Panc1 (cell line): ENCODE measurements around the gene HVCN1. TPM values are rescaled to one million over a fixed set of nuclear protein-coding genes. Genes with fewer than 3 reads are reported as not detected.

Experiments used
- ATAC-seq: fragments of 200-7000 bp; cut with Tn5 transposase; 2 replicates; pipeline ENCODE4 v1.9.1; 2020; ENCODE audit warnings: mild to moderate bottlenecking, moderate library complexity
- BruUV-seq: library from RNA; stranded (reverse); fragments of 400-500 nt; replicated peaks from 2 replicates; lab custom pipeline; 2021; lab: Mats Ljungman, UMichigan
- CTCF ChIA-PET: fragments of 300-600 bp; sonication (Branson Sonifier 250); formaldehyde crosslinking; loops from one replicate; lab custom pipeline; 2022; ENCODE audit warnings: antibody characterized with exemption; lab: Charles Lee
- POLR2A ChIA-PET: fragments of 300-600 bp; sonication (Branson Sonifier 250); formaldehyde crosslinking; loops from one replicate; lab custom pipeline; 2022; ENCODE audit warnings: antibody characterized with exemption; lab: Charles Lee
- DNase-seq: peaks from one replicate; pipeline ENCODE4 v3.0.0-alpha.2; 2010; ENCODE audit warnings: low read depth, low spot score
- H3K27ac ChIP-seq: 2 replicates; pipeline ENCODE4 v1.5.1; 2011; ENCODE audit warnings: mild to moderate bottlenecking, low read length, inconsistent platforms
- H3K27me3 ChIP-seq: fragments of 200-500 bp; sonication (Bioruptor generic); 2 replicates; pipeline ENCODE4 v1.6.0; 2014; ENCODE audit warnings: low read length, inconsistent platforms; ENCODE audit not compliant: control insufficient read depth, insufficient read depth
- H3K36me3 ChIP-seq: fragments of 200-500 bp; sonication (Bioruptor generic); 2 replicates; pipeline ENCODE4 v1.5.1; 2014; ENCODE audit warnings: inconsistent platforms, mild to moderate bottlenecking, low read length, moderate library complexity; ENCODE audit not compliant: control insufficient read depth, insufficient read depth
- H3K4me1 ChIP-seq: 2 replicates; pipeline ENCODE4 v1.5.1; 2011; ENCODE audit warnings: inconsistent platforms, mild to moderate bottlenecking, low read length, moderate library complexity; ENCODE audit not compliant: control insufficient read depth, insufficient read depth
- H3K4me3 ChIP-seq, 2 experiments: 2 replicates each; pipeline ENCODE4 v1.5.1; 2011 to 2012; ENCODE audit warnings: low read depth in 2 of 2, low read length in 2 of 2, mild to moderate bottlenecking in 2 of 2, inconsistent platforms in 1 of 2, moderate library complexity in 1 of 2
- H3K9me3 ChIP-seq: fragments of 200-500 bp; sonication (Bioruptor generic); 2 replicates; pipeline ENCODE4 v1.5.1; 2014; ENCODE audit warnings: low read depth, mild to moderate bottlenecking, inconsistent platforms, low read length, moderate library complexity; ENCODE audit not compliant: control insufficient read depth, insufficient read depth
- POLR2AphosphoS5 ChIP-seq: IDR thresholded peaks from 2 replicates; pipeline ENCODE4 v1.6.1; 2012; ENCODE audit warnings: mild to moderate bottlenecking, low read depth, low read length, moderate library complexity
- REST ChIP-seq, 2 experiments: IDR thresholded peaks; 2 replicates each; pipeline ENCODE4 v1.6.1; 2011 to 2012; ENCODE audit warnings: low read depth in 2 of 2, control low read depth in 1 of 2, low read length in 1 of 2, mild to moderate bottlenecking in 1 of 2, moderate library complexity in 1 of 2; ENCODE audit not compliant: insufficient read depth in 1 of 2
- SIN3A ChIP-seq: IDR thresholded peaks from 2 replicates; pipeline ENCODE4 v1.6.1; 2012; ENCODE audit warnings: low read depth, mild to moderate bottlenecking, low read length, moderate library complexity, borderline replicate concordance; ENCODE audit not compliant: insufficient read depth
- TCF7L2 ChIP-seq: IDR thresholded peaks from 2 replicates; pipeline ENCODE4 v1.6.1; 2011; ENCODE audit warnings: mild to moderate bottlenecking, low read depth, low read length, inconsistent platforms
- in situ Hi-C: cut with HindIII; loops from 2 replicates; pipeline ENCODE4 v1.10.0; 2016; ENCODE audit warnings: low sequenced_read_pairs, low pct_unique_long_range_greater_than_20kb
- intact Hi-C: fragments of 100-400 bp; cut with micrococcal nuclease; formaldehyde crosslinking; loops from one replicate; pipeline ENCODE4 v1.10.0; 2022; ENCODE audit not compliant: unreplicated experiment
- total RNA-seq: library from RNA; stranded (reverse); gene quantifications from one replicate; pipeline ENCODE4 v1.2.1, GENCODE V29; 2021; ENCODE audit not compliant: unreplicated experiment
- TF ChIP-seq, protein P1 (sequence below): fragments of 450-650 bp; IDR thresholded peaks from 2 replicates; pipeline ENCODE4 v1.5.1; 2017; ENCODE audit warnings: mild to moderate bottlenecking

Gene HVCN1
- total RNA-seq, 1 experiment from 2014 or later = 0.87 TPM

DNA sequence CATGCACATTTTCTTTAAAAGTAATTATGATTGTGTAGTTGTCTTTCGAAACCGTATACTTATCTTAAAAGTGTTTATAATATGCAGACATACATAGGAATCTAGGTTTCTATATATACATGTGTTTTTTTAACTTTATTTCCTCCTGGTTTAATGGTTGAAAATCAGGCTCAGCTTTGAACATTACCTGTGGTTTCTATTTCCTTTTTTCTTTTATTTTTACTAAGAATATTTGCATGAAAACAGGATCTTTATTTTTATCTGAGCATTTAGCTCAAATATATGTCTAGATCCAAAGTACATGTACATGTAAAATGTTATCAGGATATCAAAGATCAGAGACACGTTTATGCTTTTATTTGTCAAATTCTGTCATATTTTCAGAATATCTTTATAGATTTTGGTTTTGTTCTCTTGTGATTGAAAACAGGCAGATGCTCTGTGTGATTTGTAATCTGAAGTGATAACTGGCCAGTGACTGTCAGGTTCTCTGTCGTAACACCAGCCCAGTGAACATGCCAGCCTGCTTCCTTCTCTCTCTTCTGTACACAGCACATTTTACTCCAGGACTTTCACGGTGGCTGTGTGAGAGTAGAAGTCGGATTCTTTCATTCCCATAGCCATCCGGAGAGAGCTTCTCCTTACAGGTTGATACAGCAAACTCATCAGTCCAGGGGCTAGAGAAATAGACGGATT is 61.3 kb downstream of the HVCN1 start:
- BruUV-seq = no TSS peak
- H3K36me3 ChIP-seq = no peaks in the 10 kb centered on the region
- ChIA-PET CTCF (interaction anchor here (0.7 kb wide), 1 partner anchor 158 kb away, joined by 4 read pairs; no protein-coding TSS in a partner anchor), POLR2A (interaction anchor here (0.7 kb wide), 1 partner anchor 176 kb away, joined by 3 read pairs; no protein-coding TSS in a partner anchor)
- no peak for TF ChIP-seq TCF7L2
- no peak for TF ChIP-seq POLR2AphosphoS5
- TF ChIP-seq REST (IDR thresholded peaks at IDR 0.05; ENCODE audit: insufficient read depth in 1 of 2, low read depth in 2 of 2, low read length in 1 of 2) = no peak
- TF ChIP-seq SIN3A = no peak
- TF ChIP-seq, protein P1, sequence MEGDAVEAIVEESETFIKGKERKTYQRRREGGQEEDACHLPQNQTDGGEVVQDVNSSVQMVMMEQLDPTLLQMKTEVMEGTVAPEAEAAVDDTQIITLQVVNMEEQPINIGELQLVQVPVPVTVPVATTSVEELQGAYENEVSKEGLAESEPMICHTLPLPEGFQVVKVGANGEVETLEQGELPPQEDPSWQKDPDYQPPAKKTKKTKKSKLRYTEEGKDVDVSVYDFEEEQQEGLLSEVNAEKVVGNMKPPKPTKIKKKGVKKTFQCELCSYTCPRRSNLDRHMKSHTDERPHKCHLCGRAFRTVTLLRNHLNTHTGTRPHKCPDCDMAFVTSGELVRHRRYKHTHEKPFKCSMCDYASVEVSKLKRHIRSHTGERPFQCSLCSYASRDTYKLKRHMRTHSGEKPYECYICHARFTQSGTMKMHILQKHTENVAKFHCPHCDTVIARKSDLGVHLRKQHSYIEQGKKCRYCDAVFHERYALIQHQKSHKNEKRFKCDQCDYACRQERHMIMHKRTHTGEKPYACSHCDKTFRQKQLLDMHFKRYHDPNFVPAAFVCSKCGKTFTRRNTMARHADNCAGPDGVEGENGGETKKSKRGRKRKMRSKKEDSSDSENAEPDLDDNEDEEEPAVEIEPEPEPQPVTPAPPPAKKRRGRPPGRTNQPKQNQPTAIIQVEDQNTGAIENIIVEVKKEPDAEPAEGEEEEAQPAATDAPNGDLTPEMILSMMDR = no peak
- no peaks in the 10 kb centered on the region for H3K4me1 ChIP-seq
- no peak overlapping the region for H3K4me3 ChIP-seq
- H3K27ac ChIP-seq = no peak overlapping the region
- ATAC-seq (no peak), DNase-seq (no peak)
- H3K9me3 ChIP-seq = no peaks in the 10 kb centered on the region
- intact Hi-C loops = no loop called here
- in situ Hi-C loops = no loop called here
- H3K27me3 ChIP-seq = no peaks in the 10 kb centered on the region

GRCh38 chr12:110622582-110622981 is 66.3 kb downstream of the HVCN1 start:
- Histone ChIP-seq H3K4me1 (no peaks in the 10 kb centered on the region), H3K27me3 (no peaks in the 10 kb centered on the region), H3K4me3 (no peak overlapping the region), H3K27ac (no peak overlapping the region), H3K36me3 (no peaks in the 10 kb centered on the region), H3K9me3 (no peaks in the 10 kb centered on the region)
- intact Hi-C loops = no loop called here
- in situ Hi-C loops = no loop called here
- ChIA-PET POLR2A (interaction anchor here (0.5 to 0.9 kb wide), 2 partner anchors 33 to 200 kb away, joined by 3 to 7 read pairs; no protein-coding TSS in a partner anchor), CTCF (no interaction called here)
- no peak for ATAC-seq
- no peak for TF ChIP-seq SIN3A
- TF ChIP-seq, protein P1 = no peak
- no peak for TF ChIP-seq TCF7L2
- no peak for TF ChIP-seq REST (IDR thresholded peaks at IDR 0.05; ENCODE audit: insufficient read depth in 1 of 2, low read depth in 2 of 2, low read length in 1 of 2)
- no peak for TF ChIP-seq POLR2AphosphoS5
- no TSS peak for BruUV-seq
- no peak for DNase-seq
